Left colon (tissue), 2 donors: ENCODE measurements around the gene MROH8. TPM values are rescaled to one million over a fixed set of nuclear protein-coding genes. Genes with fewer than 3 reads are reported as not detected.
"Not testable (repeated sequence)": the region's sequence is repeated elsewhere in the genome, so short reads cannot be mapped to it uniquely, and the experiment has no call there.

Experiments used
- ATAC-seq: fragments of 200-7000 bp; cut with Tn5 transposase; one replicate; pipeline ENCODE4 v1.9.1; 2020; ENCODE audit warnings: mild to moderate bottlenecking, moderate library complexity
- DNase-seq, 2 donors: peaks; one replicate each; pipeline ENCODE4 v3.0.0-alpha.2; 2020
- intact Hi-C, 2 donors: fragments of 100-400 bp; cut with DNase I in 1 of 2; cut with micrococcal nuclease in 1 of 2; formaldehyde crosslinking; loops; one replicate each; pipeline versions ENCODE4 v1.11.2 to v1.14.0; 2022; cut with DNase I, micrococcal nuclease
- total RNA-seq, 2 donors: library from RNA; stranded (reverse); fragmentation: NEBNext Ultra II Directional; extraction: Animal tissue kit (Norgen Biotek cat#: 25700); gene quantifications; one replicate each; pipeline ENCODE4 v1.2.1, GENCODE V29; 2021
- donor health status: DM: no; HTN: no; CAD: no.
- donor health status: DM: yes; HTN: yes; CAD: no.

Gene MROH8
- total RNA-seq, 2 donors from 2014 or later, result 1.9 to 2.3 TPM

GRCh38 chr20:37163832-37164554 is 15.4 kb downstream of the MROH8 start:
- ATAC-seq, result no peak
- DNase-seq, result no peak
- intact Hi-C loops, result no loop called here

GRCh38 chr20:37162646-37163045 is 16.7 kb downstream of the MROH8 start:
- intact Hi-C loops, result no loop called here
- DNase-seq, result no peak
- ATAC-seq, result no peak

GRCh38 chr20:37161830-37162549 is 17.4 kb downstream of the MROH8 start:
- intact Hi-C loops, result no loop called here
- ATAC-seq (no peak), DNase-seq (no peak)

- intact Hi-C loops, result no loop called here
- DNase-seq, result no peak
- ATAC-seq, result no peak
Observed at GRCh38 chr20:37160683-37161082, 18.7 kb downstream of the MROH8 start.

- ATAC-seq (no peak), DNase-seq (no peak)
- intact Hi-C loops, result no loop called here
Observed at GRCh38 chr20:37158248-37158647, 21.1 kb downstream of the MROH8 start.

- intact Hi-C loops, result no loop called here
- ATAC-seq (no peak), DNase-seq (no peak)
Observed at GRCh38 chr20:37155987-37156386, 23.4 kb downstream of the MROH8 start.

GRCh38 chr20:37154684-37155298 is 24.6 kb downstream of the MROH8 start:
- intact Hi-C loops, result no loop called here
- DNase-seq (no peak), ATAC-seq (no peak)

GRCh38 chr20:37152284-37152683 is 27.1 kb downstream of the MROH8 start:
- ATAC-seq, result no peak
- intact Hi-C loops, result no loop called here
- no peak for DNase-seq

GRCh38 chr20:37151529-37151928 is 27.8 kb downstream of the MROH8 start:
- intact Hi-C loops, result no loop called here
- DNase-seq (no peak), ATAC-seq (no peak)

- ATAC-seq, DNase-seq, intact Hi-C loops: not testable (repeated sequence)
Observed at GRCh38 chr20:37150864-37151263, 28.5 kb downstream of the MROH8 start.

- DNase-seq (no peak), ATAC-seq (no peak)
- intact Hi-C loops, result no loop called here
Observed at GRCh38 chr20:37147250-37147649, 32.1 kb downstream of the MROH8 start.

GRCh38 chr20:37144856-37145404 is 34.4 kb downstream of the MROH8 start:
- DNase-seq (no peak), ATAC-seq (no peak)
- intact Hi-C loops, result no loop called here

GRCh38 chr20:37142708-37143107 is 36.6 kb downstream of the MROH8 start:
- ATAC-seq (no peak), DNase-seq (no peak)
- intact Hi-C loops, result no loop called here

- intact Hi-C loops, result no loop called here
- no peak for ATAC-seq
- DNase-seq, result no peak
Observed at GRCh38 chr20:37137547-37137946, 41.8 kb downstream of the MROH8 start.

GRCh38 chr20:37133952-37134351 is 45.4 kb downstream of the MROH8 start:
- no peak for DNase-seq
- intact Hi-C loops, result no loop called here
- ATAC-seq, result no peak

- DNase-seq, result no peak
- intact Hi-C loops, result no loop called here
- ATAC-seq, result no peak
Observed at GRCh38 chr20:37131486-37131885, 47.9 kb downstream of the MROH8 start.

- no peak for DNase-seq
- intact Hi-C loops, result no loop called here
- no peak for ATAC-seq
Observed at GRCh38 chr20:37128803-37129202, 50.5 kb downstream of the MROH8 start.

GRCh38 chr20:37126290-37126689 is 53.1 kb downstream of the MROH8 start:
- intact Hi-C loops, DNase-seq, ATAC-seq: not testable (repeated sequence)

- DNase-seq, result no peak
- ATAC-seq, result no peak
- intact Hi-C loops, result no loop called here
Observed at GRCh38 chr20:37123441-37123840, 55.9 kb downstream of the MROH8 start.

GRCh38 chr20:37120497-37120896 is 58.9 kb downstream of the MROH8 start:
- intact Hi-C loops, result no loop called here

More at GRCh38 chr20:37120497-37120896, 58.9 kb downstream of the MROH8 start:
- no peak for DNase-seq
- no peak for ATAC-seq
